GM23338 (cell line): ENCODE data around the gene CEMIP2.

Experiments used
- CTCF ChIP-seq, 2 experiments: fragments of 200-600 bp in 1 of 2; sonication (generic) in 1 of 2; conservative IDR thresholded peaks; 2 replicates each; pipeline versions ENCODE4 v1.5.1 to v1.6.1; 2016 to 2017; ENCODE audit warnings: antibody characterized with exemption in 2 of 2, low read depth in 2 of 2, mild to moderate bottlenecking in 2 of 2, moderate library complexity in 1 of 2
- EZH2 ChIP-seq: fragments of 200-600 bp; sonication (generic); IDR thresholded peaks from one replicate; pipeline ENCODE4 v1.8.0; 2017; ENCODE audit warnings: antibody characterized with exemption, mild to moderate bottlenecking, low read depth; ENCODE audit not compliant: unreplicated experiment
- EZH2phosphoT487 ChIP-seq: fragments of 200-600 bp; sonication (generic); IDR thresholded peaks from one replicate; pipeline ENCODE4 v1.8.1; 2018; ENCODE audit warnings: antibody characterized with exemption; ENCODE audit not compliant: unreplicated experiment
- REST ChIP-seq: IDR thresholded peaks from one replicate; pipeline ENCODE4 v1.6.1; 2018; ENCODE audit warnings: antibody characterized with exemption; ENCODE audit not compliant: unreplicated experiment

DNA sequence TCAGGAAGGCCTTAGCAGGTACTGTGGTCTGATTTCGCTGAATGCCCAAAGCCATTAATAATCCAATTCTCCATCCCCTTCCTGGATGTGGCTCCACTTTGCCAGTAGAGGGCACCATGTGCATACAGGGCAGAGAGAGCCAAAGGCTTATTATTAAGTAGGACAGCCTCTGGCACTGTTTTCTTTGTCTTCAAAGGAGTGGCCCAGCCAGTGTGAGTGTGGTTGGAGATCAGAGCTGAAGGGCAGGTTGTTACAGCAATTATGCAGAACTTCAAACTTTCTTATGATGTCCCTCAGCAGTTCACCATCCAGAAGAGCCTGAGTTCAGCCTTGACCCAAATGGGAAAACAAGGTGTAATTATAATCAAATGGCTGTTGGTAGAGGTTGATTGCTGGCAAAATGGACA lies 38.6 kb upstream of the CEMIP2 start:
- TF ChIP-seq CTCF (conservative IDR thresholded peaks at IDR 0.05; ENCODE audit: low read depth in 2 of 2) (peak; percentile 99), EZH2 (no peak), REST (no peak), EZH2phosphoT487 (no peak)
